Germinal center (tissue), 1 donor: Measurements from ENCODE around the gene DFFB.

Experiments
- DNase-seq: peaks from one replicate; pipeline ENCODE4 v3.0.0; 2012; ENCODE audit warnings: mixed read lengths, low spot score

Gene DFFB

DNA sequence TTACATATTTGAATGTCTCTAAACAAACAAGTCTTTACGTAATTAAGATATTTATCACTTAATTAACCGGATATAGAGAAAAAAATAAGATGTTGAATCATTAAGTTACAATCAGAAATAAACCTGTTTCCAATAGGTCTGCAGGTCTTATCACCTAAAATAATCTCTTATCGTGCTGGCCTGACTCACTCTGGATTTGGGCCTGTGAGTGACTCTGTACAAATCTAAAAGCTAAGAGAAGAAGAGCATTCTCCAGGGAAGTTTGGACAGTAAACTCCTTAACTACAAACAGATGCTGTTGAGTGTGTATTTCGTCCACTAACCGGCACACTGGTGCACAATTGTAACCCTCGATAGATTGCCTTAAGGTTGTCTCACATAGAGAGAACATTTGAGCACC is 25.6 kb upstream of the DFFB start:
- DNase-seq = no peak

GRCh38 chr1:3834701-3835100 is 22.6 kb upstream of the DFFB start:
- no peak for DNase-seq

DNA sequence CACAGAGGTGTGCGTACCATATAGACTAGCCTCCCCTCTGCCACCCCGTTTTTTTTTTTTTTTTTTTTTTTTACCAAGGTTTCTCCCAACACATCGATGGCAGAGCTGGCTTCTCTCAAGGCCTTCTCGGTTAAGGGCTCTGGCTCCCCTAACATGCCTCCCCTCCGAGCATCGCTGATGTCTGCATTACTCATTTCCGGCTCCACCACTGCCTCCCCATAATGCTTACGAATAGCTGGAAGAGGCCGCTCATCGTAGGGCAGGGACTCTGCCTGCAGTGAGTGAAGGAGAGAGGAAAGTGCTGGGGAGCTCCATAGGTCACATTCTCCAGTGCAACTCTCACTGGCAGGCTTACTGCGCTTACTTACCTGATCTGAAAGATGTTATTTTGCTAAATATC is 20.9 kb upstream of the DFFB start:
- DNase-seq = no peak

GRCh38 chr1:3837200-3837599 is 20.1 kb upstream of the DFFB start:
- no peak for DNase-seq

DNA sequence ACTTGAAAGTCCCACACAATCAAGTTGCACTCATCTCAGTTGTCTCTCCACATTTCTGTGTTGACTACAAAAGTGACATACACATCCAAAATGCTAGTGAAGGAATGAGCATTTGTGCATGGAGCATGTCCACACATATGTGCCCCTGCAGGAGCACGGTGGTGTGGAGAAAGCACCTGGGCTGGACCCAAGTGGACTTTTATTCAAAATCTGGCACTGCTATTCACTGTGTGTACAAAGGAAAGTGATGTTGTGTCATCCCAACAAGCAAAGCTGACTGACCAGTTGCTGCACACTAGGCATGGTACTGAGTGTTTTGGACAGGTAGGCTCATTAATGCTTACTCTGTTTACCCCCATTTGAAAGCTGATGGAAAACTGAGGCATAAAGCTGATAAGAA is 19.6 kb upstream of the DFFB start:
- DNase-seq = no peak

DNA sequence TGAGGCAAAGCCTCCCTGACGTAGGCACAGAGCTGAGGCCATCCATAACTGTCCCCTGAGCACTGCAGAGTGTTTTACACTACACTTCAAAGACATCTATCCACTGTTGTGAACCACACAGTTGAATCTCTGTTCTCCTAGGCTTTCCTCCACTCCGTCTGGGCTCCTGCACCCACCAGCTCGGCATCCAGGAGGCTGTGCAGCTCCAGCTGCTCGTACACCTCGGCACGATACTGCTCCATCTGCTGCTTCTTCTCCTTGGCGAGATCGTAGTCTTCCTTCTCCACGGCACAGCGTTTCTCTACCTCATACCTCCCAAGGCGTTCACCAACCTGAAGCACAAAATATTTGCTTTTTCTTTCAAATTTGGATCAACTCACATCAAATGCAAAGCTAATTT is 18.5 kb upstream of the DFFB start:
- DNase-seq = no peak

DNA sequence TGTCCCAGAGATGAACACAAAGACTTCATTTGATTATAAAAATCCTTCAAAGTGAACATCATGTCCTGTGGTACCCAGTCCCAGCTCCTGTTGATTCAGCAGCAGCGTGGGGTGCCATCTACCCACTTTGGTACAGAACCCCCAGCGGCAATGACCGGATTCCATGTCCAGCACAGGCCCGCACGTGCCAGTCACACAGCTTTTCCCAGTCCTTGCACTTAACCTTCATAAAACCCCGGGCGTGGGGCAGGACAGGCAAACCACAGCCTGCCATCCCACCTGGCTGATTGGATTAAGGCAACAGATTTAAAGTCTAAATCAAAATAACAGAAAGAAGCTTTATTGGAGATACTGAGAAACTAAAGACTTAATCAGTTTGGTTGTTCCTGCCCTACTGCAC is 15.8 kb upstream of the DFFB start:
- DNase-seq = no peak

- DNase-seq = no peak
These were observed 14.4 kb upstream of the DFFB start for GRCh38 chr1:3842912-3843311.

DNA sequence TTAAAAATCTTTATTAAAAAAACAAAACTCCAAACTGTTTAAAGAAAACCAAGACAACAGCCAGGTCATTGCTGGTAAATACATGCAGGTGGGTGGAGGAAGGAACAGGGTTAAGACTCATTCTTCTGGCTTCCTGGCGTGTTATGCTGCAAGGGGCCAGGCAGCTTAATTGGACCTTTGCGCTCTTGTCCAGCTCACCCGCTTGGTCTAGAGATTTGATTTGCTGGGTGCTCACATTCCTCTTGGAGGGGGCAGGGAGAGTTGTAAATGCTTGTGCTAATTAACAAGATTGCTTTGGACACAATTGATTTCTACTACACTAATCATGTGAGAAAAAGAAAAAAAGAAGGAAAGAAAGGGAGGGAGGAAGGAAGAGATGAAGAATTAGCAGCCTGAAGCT is 10.7 kb upstream of the DFFB start:
- no peak for DNase-seq

DNA sequence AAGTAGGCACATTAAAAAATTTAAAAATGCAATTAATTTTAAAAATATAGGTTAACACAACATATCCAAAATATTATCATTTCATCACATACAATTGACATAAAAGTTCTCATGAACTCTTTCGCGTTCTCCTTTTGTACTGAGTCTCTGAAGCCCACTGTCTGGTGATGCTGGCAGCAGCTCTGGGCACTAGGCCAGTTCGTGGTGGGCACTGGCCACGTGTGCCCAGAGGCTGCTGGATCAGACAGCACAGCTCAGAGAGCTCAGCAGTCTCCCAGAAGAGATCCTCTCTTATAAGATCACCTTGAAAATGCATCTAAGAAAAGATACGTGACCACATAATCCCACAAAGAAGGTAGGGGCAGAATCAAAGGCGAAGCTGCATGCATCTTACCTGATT is 10.2 kb upstream of the DFFB start:
- DNase-seq = no peak

GRCh38 chr1:3850857-3851256 is 6.4 kb upstream of the DFFB start:
- DNase-seq = no peak

DNA sequence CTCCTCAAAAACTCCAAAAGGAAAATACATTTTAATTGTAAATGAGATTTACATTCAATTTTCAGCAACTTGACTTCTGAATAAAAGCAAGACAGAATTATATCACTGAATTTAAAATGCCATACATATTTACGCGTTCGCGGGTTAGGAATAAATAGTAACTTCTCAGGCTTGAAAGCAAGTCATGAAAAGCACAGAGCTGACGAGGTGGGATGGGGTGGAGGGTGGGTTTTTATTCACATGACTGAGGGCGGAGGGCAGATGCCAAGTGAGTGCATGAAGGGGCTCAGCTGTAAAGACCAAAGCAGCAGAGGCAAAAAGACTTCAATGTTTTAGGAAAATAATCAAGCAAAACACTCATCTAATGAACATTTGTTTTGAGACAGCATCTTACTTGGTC is 6.0 kb upstream of the DFFB start:
- no peak for DNase-seq

GRCh38 chr1:3852091-3852490 is 5.2 kb upstream of the DFFB start:
- no peak for DNase-seq

DNA sequence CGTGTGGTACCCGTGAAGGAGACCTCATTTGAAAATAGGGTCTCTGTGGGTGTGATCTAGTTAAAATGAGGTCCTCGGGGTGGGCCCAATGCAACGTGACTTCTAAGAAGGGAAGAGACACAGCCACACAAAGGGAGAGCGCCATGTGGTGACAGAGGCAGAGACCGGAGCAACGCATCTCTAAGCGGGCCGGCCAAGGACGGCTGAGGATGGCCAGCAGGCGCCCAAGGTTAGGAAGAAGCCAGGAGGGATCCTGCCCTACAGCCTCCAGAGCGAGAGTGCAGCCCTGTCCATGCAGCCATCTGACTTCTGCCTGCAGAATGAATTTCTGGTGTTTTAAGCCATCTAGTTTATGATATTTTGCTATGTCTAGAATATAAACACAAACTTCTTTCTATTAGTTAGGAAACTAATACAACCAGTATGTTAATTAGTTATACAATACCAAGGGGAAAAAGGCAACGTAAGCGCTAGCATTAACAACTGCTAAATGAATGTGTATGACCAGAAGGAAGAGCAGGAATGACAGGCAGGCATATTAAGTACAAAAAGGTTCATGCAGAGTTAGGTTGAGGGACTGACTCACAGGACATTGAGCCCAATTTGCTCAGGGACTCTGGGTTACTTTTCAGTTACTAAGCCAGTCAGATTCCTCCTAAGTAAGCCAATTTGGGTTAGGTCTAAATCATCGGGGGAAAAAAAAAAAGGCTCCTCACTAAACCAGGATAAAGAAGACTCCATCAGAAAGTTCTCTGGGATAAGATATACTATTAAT is 4.4 kb upstream of the DFFB start:
- DNase-seq = no peak

DNA sequence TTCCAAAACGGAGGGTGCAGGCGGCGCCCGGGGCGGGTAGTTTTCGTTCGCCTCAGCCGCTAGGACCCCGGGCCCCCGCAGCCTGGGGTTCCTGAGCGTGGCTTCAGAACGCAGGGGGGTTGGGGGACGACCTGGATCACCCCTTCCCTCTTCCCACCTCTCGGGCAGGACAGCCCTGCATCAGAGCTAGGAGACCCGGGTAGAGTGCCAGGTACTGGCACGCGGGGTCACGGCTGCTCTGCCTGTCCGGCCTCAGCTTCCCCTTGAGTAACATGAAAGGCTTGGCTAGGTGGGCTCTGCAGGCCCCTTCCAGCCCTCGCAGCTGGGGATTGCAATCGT is 484 bp downstream of the DFFB start:
- no peak for DNase-seq

- no peak for DNase-seq
These were observed 1.1 kb downstream of the DFFB start for GRCh38 chr1:3858231-3858981.

DNA sequence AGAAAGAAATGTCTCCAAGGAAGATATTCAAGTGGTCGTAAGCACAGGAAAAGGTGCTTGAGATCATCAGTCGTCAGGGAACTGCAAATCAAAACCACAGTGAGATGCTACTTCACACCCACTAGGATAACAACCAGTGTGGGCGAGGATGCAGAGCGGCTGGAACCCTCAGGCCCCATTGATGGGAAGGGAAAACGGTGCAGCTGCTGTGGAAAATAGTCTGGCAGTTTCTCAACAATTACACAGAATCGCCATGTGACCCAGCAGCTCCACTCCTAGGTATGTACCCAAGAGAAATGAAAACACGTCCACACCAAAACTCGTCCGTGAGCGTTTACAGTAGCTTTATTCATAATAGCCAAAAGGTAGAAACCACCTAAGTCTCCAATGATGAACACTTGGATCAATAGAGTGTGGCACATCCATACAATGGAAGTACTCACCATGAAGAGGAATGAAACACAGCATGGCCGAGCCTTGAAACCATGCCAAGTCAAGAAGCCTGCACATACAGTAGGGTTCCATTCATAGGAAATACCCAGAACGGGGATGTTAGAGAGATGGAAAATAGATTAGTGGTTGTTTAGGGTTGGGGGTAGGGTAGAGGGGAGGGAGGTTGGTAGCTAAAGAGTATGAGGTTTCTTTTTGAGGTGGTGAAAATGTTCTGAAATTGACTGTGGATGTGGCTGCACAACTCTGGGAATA is 6.1 kb downstream of the DFFB start:
- DNase-seq = no peak

DNA sequence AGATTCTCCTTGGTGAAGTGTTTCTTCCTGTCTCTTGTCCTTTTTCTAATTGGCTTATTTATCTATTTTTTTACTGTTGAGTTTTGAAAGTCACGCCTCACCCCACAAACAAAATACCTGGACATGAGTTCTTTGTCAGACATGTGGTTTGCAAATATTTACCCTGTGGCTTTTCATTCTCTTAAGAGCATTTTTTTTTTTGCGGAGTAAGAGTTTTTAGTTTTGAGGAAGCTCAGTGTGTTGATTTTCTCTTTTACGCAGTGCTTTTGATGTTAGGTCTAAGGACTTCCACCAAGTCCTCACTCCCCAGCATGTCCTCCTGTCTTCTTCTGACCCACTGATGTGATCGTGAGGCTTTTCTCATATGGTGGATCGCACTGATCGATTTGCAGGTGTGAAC is 7.6 kb downstream of the DFFB start:
- no peak for DNase-seq

GRCh38 chr1:3865606-3866160 is 8.4 kb downstream of the DFFB start:
- DNase-seq = no peak

DNA sequence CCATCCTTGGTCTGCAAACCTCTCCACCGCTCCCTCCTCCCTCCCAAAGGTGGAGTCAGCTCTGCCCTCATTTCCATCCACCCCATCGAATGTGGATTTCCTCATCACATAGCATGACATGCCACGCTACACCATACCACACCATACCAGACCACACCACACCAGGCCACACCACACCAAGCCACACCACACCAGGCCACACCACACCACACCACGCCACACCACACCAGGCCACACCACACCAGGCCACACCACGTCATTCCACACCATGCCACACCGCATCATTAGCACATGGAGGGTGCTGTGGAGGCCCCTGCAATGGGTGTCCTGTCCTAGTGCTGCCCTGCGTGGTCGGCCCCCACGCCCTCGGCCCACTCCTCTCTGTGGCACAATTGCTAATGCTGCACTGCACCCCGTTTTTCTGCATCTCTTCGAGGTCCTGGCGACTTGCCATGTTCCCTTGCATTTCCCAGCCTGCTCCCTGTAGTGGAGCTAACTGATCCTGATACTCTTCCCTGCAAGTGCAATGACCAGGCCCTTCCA is 11.3 kb downstream of the DFFB start:
- no peak for DNase-seq

- DNase-seq = no peak
These were observed 12.6 kb downstream of the DFFB start for GRCh38 chr1:3869751-3870301.

- no peak for DNase-seq
These were observed 14.2 kb downstream of the DFFB start for GRCh38 chr1:3871451-3871805.

GRCh38 chr1:3872546-3872945 is 15.3 kb downstream of the DFFB start:
- no peak for DNase-seq
